ENCODE data around the gene DIS3L2. TPM values are rescaled to one million over a fixed set of nuclear protein-coding genes. Genes with fewer than 3 reads are reported as not detected.

Gene DIS3L2
- polyA plus RNA-seq, 2 donors: 16.6 to 23.3 TPM

GRCh38 chr2:232203166-232203891 lies 241.8 kb downstream of the DIS3L2 start:
- Histone ChIP-seq H3K4me3 (ENCODE audit: low read depth in 1 of 2, low read length in 2 of 2) (no peak overlapping the region), H3K9me3 (ENCODE audit: control insufficient read depth in 2 of 2, insufficient read depth in 1 of 2, low read depth in 1 of 2, low read length in 1 of 2) (no peaks in the 10 kb centered on the region), H3K4me1 (ENCODE audit: control insufficient read depth in 2 of 2, insufficient read depth in 2 of 2, low read length in 1 of 2) (peaks cover 0 to 2% of the 10 kb centered on the region in 2 donors), H3K36me3 (ENCODE audit: control insufficient read depth in 2 of 2, insufficient read depth in 2 of 2, low read length in 1 of 2) (peaks cover 0 to 2% of the 10 kb centered on the region in 2 donors), H3K27me3 (ENCODE audit: control insufficient read depth in 1 of 2, insufficient read depth in 2 of 2, low read length in 2 of 2) (no peaks in the 10 kb centered on the region), H3K27ac (ENCODE audit: low read depth in 2 of 2, low read length in 1 of 2) (no peak overlapping the region)
- 84 to 91% methylated on average over 5 of the region's 5 CpGs for WGBS, 2 donors

GRCh38 chr2:232203936-232204335 lies 242.4 kb downstream of the DIS3L2 start:
- Histone ChIP-seq H3K27ac (ENCODE audit: low read depth in 2 of 2, low read length in 1 of 2) (no peak overlapping the region), H3K4me1 (ENCODE audit: control insufficient read depth in 2 of 2, insufficient read depth in 2 of 2, low read length in 1 of 2) (peaks cover 0 to 2% of the 10 kb centered on the region in 2 donors), H3K4me3 (ENCODE audit: low read depth in 1 of 2, low read length in 2 of 2) (no peak overlapping the region), H3K27me3 (ENCODE audit: control insufficient read depth in 1 of 2, insufficient read depth in 2 of 2, low read length in 2 of 2) (no peaks in the 10 kb centered on the region), H3K36me3 (ENCODE audit: control insufficient read depth in 2 of 2, insufficient read depth in 2 of 2, low read length in 1 of 2) (no peaks in the 10 kb centered on the region), H3K9me3 (ENCODE audit: control insufficient read depth in 2 of 2, insufficient read depth in 1 of 2, low read depth in 1 of 2, low read length in 1 of 2) (no peaks in the 10 kb centered on the region)
- WGBS, 2 donors: 75 to 86% methylated on average over 5 of the region's 5 CpGs

GRCh38 chr2:232204457-232204931 lies 243.0 kb downstream of the DIS3L2 start:
- peaks cover 0 to 2% of the 10 kb centered on the region in 2 donors for H3K4me1 ChIP-seq (ENCODE audit: control insufficient read depth in 2 of 2, insufficient read depth in 2 of 2, low read length in 1 of 2)
- H3K27me3 ChIP-seq (ENCODE audit: control insufficient read depth in 1 of 2, insufficient read depth in 2 of 2, low read length in 2 of 2): no peaks in the 10 kb centered on the region
- H3K27ac ChIP-seq (ENCODE audit: low read depth in 2 of 2, low read length in 1 of 2): peak overlapping the region in 1 of 2 donors; percentile 28
- H3K4me3 ChIP-seq (ENCODE audit: low read depth in 1 of 2, low read length in 2 of 2): no peak overlapping the region
- no peaks in the 10 kb centered on the region for H3K9me3 ChIP-seq (ENCODE audit: control insufficient read depth in 2 of 2, insufficient read depth in 1 of 2, low read depth in 1 of 2, low read length in 1 of 2)
- 45 to 51% methylated on average over 9 of the region's 9 CpGs for WGBS, 2 donors
- no peaks in the 10 kb centered on the region for H3K36me3 ChIP-seq (ENCODE audit: control insufficient read depth in 2 of 2, insufficient read depth in 2 of 2, low read length in 1 of 2)

GRCh38 chr2:232207174-232207573 lies 245.7 kb downstream of the DIS3L2 start:
- Histone ChIP-seq H3K27ac (ENCODE audit: low read depth in 2 of 2, low read length in 1 of 2) (no peak overlapping the region), H3K4me3 (ENCODE audit: low read depth in 1 of 2, low read length in 2 of 2) (no peak overlapping the region), H3K4me1 (ENCODE audit: control insufficient read depth in 2 of 2, insufficient read depth in 2 of 2, low read length in 1 of 2) (peaks cover 0 to 2% of the 10 kb centered on the region in 2 donors), H3K36me3 (ENCODE audit: control insufficient read depth in 2 of 2, insufficient read depth in 2 of 2, low read length in 1 of 2) (peaks cover 2 to 3% of the 10 kb centered on the region in 2 donors), H3K9me3 (ENCODE audit: control insufficient read depth in 2 of 2, insufficient read depth in 1 of 2, low read depth in 1 of 2, low read length in 1 of 2) (no peaks in the 10 kb centered on the region), H3K27me3 (ENCODE audit: control insufficient read depth in 1 of 2, insufficient read depth in 2 of 2, low read length in 2 of 2) (no peaks in the 10 kb centered on the region)
- 46 to 58% methylated on average over 2 of the region's 2 CpGs for WGBS, 2 donors

GRCh38 chr2:232210306-232210705 lies 248.8 kb downstream of the DIS3L2 start:
- 84 to 88% methylated on average over 6 of the region's 6 CpGs for WGBS, 2 donors

GRCh38 chr2:232211743-232212686 lies 250.5 kb downstream of the DIS3L2 start:
- H3K4me1 ChIP-seq (ENCODE audit: control insufficient read depth in 2 of 2, insufficient read depth in 2 of 2, low read length in 1 of 2): no peaks in the 10 kb centered on the region
- H3K9me3 ChIP-seq (ENCODE audit: control insufficient read depth in 2 of 2, insufficient read depth in 1 of 2, low read depth in 1 of 2, low read length in 1 of 2): no peaks in the 10 kb centered on the region
- H3K36me3 ChIP-seq (ENCODE audit: control insufficient read depth in 2 of 2, insufficient read depth in 2 of 2, low read length in 1 of 2): peaks cover 2 to 3% of the 10 kb centered on the region in 2 donors
- H3K27me3 ChIP-seq (ENCODE audit: control insufficient read depth in 1 of 2, insufficient read depth in 2 of 2, low read length in 2 of 2): no peaks in the 10 kb centered on the region
- no peak overlapping the region for H3K4me3 ChIP-seq (ENCODE audit: low read depth in 1 of 2, low read length in 2 of 2)
- H3K27ac ChIP-seq (ENCODE audit: low read depth in 2 of 2, low read length in 1 of 2): no peak overlapping the region
- WGBS, 2 donors: 63 to 69% methylated on average over 8 of the region's 8 CpGs

More at GRCh38 chr2:232210306-232210705, 248.8 kb downstream of the DIS3L2 start:
- Histone ChIP-seq H3K36me3 (ENCODE audit: control insufficient read depth in 2 of 2, insufficient read depth in 2 of 2, low read length in 1 of 2) (peaks cover 2 to 3% of the 10 kb centered on the region in 2 donors), H3K4me3 (ENCODE audit: low read depth in 1 of 2, low read length in 2 of 2) (no peak overlapping the region), H3K4me1 (ENCODE audit: control insufficient read depth in 2 of 2, insufficient read depth in 2 of 2, low read length in 1 of 2) (no peaks in the 10 kb centered on the region), H3K27ac (ENCODE audit: low read depth in 2 of 2, low read length in 1 of 2) (no peak overlapping the region), H3K9me3 (ENCODE audit: control insufficient read depth in 2 of 2, insufficient read depth in 1 of 2, low read depth in 1 of 2, low read length in 1 of 2) (no peaks in the 10 kb centered on the region), H3K27me3 (ENCODE audit: control insufficient read depth in 1 of 2, insufficient read depth in 2 of 2, low read length in 2 of 2) (no peaks in the 10 kb centered on the region)

GRCh38 chr2:232213176-232213575 lies 251.7 kb downstream of the DIS3L2 start:
- no peaks in the 10 kb centered on the region for H3K4me1 ChIP-seq (ENCODE audit: control insufficient read depth in 2 of 2, insufficient read depth in 2 of 2, low read length in 1 of 2)
- H3K27me3 ChIP-seq (ENCODE audit: control insufficient read depth in 1 of 2, insufficient read depth in 2 of 2, low read length in 2 of 2): no peaks in the 10 kb centered on the region
- H3K4me3 ChIP-seq (ENCODE audit: low read depth in 1 of 2, low read length in 2 of 2): no peak overlapping the region
- no peaks in the 10 kb centered on the region for H3K9me3 ChIP-seq (ENCODE audit: control insufficient read depth in 2 of 2, insufficient read depth in 1 of 2, low read depth in 1 of 2, low read length in 1 of 2)
- 59 to 68% methylated on average over 2 of the region's 2 CpGs for WGBS, 2 donors
- peaks cover 2 to 3% of the 10 kb centered on the region in 2 donors for H3K36me3 ChIP-seq (ENCODE audit: control insufficient read depth in 2 of 2, insufficient read depth in 2 of 2, low read length in 1 of 2)
- no peak overlapping the region for H3K27ac ChIP-seq (ENCODE audit: low read depth in 2 of 2, low read length in 1 of 2)

- H3K27ac ChIP-seq (ENCODE audit: low read depth in 2 of 2, low read length in 1 of 2): no peak overlapping the region
Observed at GRCh38 chr2:232214053-232214452, 252.5 kb downstream of the DIS3L2 start.

GRCh38 chr2:232216028-232216427 lies 254.5 kb downstream of the DIS3L2 start:
- no peaks in the 10 kb centered on the region for H3K36me3 ChIP-seq (ENCODE audit: control insufficient read depth in 2 of 2, insufficient read depth in 2 of 2, low read length in 1 of 2)
- H3K27me3 ChIP-seq (ENCODE audit: control insufficient read depth in 1 of 2, insufficient read depth in 2 of 2, low read length in 2 of 2): no peaks in the 10 kb centered on the region
- H3K27ac ChIP-seq (ENCODE audit: low read depth in 2 of 2, low read length in 1 of 2): no peak overlapping the region
- no peaks in the 10 kb centered on the region for H3K9me3 ChIP-seq (ENCODE audit: control insufficient read depth in 2 of 2, insufficient read depth in 1 of 2, low read depth in 1 of 2, low read length in 1 of 2)
- no peaks in the 10 kb centered on the region for H3K4me1 ChIP-seq (ENCODE audit: control insufficient read depth in 2 of 2, insufficient read depth in 2 of 2, low read length in 1 of 2)
- WGBS, 2 donors: 83 to 84% methylated on average over 3 of the region's 3 CpGs
- no peak overlapping the region for H3K4me3 ChIP-seq (ENCODE audit: low read depth in 1 of 2, low read length in 2 of 2)

More at GRCh38 chr2:232214053-232214452, 252.5 kb downstream of the DIS3L2 start:
- H3K27me3 ChIP-seq (ENCODE audit: control insufficient read depth in 1 of 2, insufficient read depth in 2 of 2, low read length in 2 of 2): no peaks in the 10 kb centered on the region
- H3K4me3 ChIP-seq (ENCODE audit: low read depth in 1 of 2, low read length in 2 of 2): no peak overlapping the region
- H3K4me1 ChIP-seq (ENCODE audit: control insufficient read depth in 2 of 2, insufficient read depth in 2 of 2, low read length in 1 of 2): no peaks in the 10 kb centered on the region
- H3K9me3 ChIP-seq (ENCODE audit: control insufficient read depth in 2 of 2, insufficient read depth in 1 of 2, low read depth in 1 of 2, low read length in 1 of 2): no peaks in the 10 kb centered on the region
- 92 to 95% methylated on average over 5 of the region's 5 CpGs for WGBS, 2 donors
- peaks cover 2 to 3% of the 10 kb centered on the region in 2 donors for H3K36me3 ChIP-seq (ENCODE audit: control insufficient read depth in 2 of 2, insufficient read depth in 2 of 2, low read length in 1 of 2)

All from esophagus (tissue), 2 donors.